SIG-M5 treated with dmso at 0.1 percent for 504 hours (cell line): Measurements from ENCODE around the gene DNAJB5.
"Not testable (repeated sequence)": the region's sequence is repeated elsewhere in the genome, so short reads cannot be mapped to it uniquely, and the experiment has no call there.

Source experiments
- DNase-seq: peaks from one replicate; lab custom pipeline; 2025; ENCODE audit not compliant: unreplicated experiment; lab: John Stamatoyannopoulos, UW

The DNAJB5 gene

DNA sequence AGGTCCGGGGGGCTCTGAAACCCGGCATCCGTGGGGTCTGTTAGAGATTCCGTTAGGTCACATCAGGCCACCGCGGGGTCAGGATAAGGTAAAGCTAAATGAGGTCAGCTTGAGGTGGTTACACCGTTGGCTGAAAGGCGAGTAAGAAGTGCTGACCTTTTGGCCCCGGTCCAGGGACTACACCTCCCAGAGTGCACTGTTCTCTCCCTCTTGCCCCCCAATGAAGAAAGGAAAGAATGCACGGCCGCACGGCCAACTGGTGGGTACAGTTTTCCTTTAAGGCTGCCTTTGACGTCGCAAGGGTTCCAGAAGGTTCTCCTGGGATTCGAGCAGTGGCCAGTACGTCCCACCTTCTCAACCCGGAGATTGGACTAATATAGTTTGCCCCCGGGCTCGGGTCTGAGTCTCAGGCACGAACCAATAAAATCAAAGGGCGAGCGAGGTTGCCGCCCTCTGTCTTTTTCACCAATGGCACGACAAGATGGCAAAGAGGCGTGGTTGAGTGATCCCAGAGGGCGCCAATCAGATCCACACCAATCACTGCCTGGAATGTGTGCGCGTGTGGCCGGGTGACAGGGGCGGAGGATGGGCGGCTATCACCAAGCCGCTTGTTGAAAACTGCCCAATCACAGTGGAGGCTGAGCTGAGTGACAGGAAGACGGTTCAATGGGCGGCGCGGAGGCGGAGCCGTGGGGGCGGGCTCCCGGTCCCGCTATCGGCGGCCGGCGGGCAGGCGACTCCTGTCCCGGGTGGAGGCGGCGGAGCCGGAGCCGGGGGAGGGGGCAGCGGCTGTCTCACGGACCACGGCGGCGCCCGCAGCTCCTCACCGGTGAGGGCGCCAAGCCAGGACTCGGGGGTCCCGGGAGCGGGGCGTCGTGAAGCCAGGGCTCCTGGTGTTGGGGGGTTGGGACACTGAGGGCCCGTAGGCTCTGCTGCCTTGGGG, at the start of gene DNAJB5:
DNAJB5 (plus strand) TSS at position 743 of the 943 bp plus-strand sequence. CDS start 886 bp downstream, outside the sequence.
- peak; percentile 98 for DNase-seq

DNA sequence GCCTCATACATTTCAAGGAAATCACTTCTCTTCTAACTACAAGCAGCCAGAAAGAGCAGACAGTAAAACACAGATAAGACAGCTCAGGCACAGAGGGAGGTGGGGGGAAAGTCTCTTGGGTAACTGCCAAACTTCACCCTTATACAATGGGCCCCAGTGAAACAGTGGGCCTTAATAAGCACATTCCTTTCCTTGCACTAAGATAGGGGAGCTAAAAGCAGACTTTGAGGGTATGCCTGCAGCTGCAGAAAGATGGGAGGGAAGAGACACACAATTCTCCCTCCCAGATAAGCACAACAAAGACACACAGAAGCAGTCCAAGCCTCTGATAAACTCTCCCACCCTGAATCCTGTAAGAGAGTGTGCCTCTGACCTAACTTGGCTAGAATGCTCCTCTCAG, 49.6 kb upstream of the DNAJB5 start:
- not testable (repeated sequence) for DNase-seq

DNA sequence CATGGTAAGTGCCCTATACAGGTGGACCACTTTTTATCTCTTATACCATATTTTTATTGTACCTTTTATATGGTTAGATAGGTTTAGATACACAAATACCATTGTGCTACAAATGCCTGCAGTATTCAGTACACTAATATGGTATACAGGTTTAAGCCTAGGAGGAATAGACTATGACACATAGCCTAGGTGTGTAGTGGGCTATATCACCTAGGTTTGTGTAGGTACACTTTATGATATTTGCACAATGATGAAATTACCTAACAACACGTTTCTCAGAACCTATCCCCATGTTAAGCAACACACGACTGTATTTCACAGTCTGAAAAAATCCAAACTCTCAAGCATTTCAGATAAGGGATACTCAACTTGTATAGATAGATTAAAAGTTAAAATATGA, 41.1 kb upstream of the DNAJB5 start:
- DNase-seq: no peak

DNA sequence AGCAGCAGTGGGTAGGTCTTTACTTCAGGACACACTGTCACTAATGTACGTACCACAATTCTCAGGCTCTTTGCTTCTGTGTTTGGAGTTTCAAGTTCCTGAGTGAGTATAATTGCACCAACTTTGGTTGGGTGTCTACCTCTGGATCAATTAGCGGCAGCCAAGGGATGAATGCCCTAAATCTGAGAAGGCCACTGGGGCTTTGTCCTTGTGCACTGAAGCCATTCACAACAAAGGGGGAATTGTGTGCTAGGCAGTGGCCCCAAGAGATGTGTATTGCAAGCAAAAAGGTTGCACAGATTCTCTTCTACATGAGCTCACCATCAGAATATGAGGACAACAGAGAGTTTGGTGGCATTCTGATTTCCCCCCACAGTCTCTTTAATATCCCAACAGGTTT, 35.3 kb upstream of the DNAJB5 start:
- DNase-seq: no peak

DNA sequence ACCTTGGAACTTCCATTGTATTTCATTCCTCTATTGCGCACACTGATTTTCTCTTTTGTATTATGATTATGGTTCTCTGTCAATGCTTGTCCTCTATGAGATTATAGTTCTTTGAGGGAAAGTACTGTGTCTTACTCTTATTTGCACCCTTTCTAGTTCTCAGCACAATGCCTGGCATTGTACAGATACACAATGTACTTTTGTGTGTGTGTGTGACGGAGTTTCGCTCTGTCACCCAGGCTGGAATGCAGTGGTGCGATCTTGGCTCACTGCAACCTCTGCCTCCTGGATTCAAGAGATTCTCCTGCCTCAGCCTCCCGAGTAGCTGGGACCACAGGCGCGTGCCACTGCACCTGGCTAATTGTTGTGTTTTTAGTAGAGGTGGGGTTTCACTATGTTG, 33.5 kb upstream of the DNAJB5 start:
- not testable (repeated sequence) for DNase-seq

DNA sequence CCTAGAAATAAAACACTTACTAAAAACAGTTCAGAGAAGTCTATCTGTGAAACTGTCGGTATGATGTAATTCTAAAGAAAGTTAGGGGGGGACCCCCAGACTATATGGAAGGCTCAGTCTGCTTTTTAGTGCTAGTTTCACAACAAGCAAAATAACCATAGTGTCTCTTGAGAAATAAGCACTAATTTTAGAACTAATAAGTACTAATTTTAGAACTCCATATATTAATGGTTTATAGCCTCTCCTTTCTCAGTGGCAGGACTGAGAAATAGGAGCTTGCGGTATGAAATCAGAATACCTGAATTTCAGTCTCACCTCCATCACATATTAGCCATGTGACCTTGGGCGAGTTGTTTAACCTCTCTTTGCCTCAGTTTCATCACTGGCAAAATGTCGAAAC, 32.9 kb upstream of the DNAJB5 start:
- DNase-seq: peak; percentile 74

DNA sequence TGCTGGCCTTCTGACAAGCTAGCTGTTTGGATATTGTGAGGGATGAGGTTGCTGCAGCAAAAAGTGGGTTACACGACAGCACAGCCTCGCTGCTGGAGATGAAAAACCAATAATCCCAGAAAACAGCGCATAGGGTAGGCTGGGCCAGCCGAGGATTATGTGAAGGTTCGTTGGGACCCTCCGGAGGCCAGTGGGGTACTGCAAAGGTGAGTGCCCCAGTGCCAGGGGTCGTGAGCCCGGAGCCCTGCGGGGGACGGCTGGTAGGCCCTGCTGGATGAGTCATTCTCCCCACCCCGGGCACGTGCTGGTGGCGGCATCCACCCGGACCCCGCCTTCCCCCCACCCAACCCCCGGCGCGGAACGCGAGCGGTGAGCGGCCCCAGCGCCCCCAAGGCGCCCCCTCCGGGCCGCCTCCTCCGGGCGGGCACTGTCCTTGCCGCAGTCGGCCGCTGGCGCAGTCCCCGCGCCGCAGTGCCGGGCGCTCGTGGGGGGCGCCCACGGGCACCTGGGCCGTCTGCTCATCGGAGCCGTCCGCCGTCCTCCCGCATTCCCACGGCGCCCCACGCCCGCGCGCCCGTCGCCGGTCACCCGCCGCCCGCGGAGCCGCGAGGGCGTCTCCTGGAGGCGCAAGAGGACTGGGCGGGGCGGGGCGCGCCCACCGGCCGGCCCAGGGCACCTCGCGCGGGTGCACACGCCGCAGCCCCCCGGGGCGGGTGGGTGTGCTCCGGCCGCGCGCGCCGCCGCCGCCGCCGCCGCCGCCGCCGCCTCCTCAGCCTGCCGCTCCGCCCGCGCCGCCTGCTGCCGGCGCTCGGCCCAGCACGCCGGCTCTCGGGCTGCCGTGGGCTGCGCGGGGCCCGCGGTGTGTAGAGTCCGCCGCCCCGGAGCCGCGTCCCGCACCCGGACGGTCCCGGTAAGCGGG, 31.8 kb upstream of the DNAJB5 start, which contains the start of gene PHF24:
PHF24 (plus strand) TSS at position 794 of the 919 bp plus-strand sequence. CDS start 13,014 bp downstream, outside the sequence.
- no peak for DNase-seq

DNA sequence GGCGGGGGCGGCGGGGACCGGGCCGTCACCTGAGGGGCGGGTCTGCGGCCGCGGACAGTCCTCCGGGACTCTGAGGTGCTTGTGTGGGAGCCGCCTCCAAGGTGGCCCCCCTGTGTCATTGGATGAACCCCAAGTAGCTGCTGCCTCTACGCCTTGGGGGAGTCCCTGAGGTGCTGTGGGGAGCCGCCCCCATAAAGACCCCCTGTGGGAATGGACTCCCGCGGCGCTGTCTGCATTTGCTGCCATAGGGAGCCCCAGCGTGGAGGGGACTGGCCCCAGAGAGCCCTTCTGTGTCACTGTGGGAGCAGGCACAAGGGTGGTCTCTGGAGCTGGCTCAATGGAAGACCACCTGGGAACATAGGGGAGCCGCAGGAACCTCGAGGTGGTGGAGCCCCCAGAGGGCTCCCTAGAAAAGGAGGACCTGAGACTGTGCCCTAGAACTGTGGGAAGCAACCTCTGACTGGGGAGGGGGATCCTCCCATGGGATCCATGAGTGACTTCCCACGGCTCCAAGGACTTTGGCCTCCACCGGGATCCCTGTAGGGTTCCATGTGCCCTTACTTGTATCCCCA, 31.0 kb upstream of the DNAJB5 start:
- DNase-seq: no peak

DNA sequence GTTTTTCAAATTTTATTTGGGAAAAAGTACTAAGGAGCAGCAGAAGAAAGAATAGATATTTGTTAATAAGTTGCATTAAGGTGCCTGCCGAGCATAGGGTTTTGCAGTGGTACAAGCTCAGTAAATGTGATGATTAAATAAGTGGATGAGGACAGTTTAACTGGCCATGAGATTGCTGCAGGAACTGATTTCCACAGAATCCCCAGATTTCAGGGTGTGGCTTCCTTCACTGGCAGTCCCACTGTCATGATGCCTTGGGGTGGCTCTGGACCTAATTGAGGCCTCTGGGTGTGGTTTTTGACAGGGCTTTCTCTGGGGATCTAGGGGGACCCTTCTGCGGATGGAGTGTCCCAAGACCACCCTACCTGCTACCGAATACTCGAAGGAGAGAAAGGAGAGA, 30.1 kb upstream of the DNAJB5 start:
- DNase-seq: no peak

DNA sequence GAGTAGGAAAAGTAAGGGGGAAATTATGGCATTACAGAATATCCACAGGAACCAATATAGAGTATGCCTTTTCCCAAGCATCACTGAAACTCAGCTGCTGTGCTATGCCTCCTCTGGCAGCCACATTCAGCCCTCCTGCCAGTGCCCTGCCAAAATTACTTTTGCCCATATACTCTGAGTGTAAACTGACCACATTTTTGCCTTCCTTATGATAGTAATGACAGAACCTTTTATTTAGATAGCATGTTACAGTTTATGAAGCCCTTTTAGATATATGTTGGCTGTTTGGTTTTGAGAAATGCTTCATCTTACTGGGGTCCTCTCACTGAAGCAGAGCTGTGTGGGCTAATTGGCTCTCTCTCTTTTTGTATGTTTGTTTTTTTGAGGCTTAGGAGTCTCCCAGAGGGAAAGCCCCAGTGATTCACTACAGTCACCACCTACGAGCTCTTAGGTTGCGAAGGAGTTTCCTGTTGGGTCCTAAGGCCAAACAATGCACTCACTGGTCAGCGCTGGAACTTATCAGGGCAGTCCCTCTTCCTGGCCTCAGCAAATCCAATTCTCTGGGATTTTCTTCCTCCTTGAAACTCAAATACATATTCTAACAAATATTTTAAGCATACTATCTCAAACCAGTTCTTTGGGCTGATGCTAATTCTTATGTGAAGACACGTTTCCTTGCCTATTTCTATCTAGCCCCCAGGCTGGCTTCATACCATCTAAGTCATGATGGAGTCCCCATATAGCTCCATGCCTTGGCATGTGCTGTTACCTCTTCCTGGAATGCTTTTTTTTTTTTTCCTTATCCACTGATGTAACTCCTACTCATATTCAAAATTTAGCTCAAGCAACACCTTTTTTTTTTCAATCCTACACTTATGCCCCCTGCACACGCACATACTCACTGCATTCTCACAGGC, 27.7 kb upstream of the DNAJB5 start:
- DNase-seq: no peak

DNA sequence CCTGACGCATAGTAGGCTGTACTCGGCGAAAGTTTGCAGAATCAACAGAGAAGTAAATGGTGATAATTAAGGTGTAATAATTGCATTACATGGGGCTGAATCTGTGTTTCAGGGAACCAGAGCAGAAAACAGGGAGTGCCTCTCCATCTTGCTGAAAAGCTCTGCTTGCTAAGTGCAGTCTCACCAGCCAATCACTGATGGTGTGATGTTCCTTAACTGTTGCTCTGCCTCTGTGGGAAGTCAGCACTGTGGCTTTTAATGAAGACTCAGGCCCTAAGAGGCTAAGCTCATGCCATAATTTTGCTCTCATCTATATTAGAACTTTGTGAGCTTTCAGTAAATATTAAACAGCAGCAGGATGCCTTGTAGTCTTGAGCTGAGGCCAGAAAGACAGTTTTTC, 27.0 kb upstream of the DNAJB5 start:
- no peak for DNase-seq

DNA sequence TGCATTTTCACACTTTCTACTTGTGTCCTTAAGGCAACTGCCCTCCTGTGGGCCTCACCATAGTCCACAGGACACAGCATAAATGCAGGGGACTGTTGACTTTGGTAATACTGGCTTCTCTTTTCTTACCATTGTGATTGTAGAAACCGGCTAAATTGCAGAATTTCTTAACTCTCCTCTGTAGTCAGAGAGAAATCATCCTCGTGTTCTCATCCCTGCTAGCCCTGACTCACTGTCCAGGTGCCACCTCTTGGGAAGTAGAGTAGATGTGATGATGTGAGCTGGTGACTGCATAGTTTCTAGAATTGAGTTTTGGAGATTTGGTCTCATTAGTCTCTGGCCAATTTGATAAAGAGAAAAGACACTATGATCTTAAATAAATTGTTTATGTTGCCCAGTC, 26.0 kb upstream of the DNAJB5 start:
- no peak for DNase-seq

DNA sequence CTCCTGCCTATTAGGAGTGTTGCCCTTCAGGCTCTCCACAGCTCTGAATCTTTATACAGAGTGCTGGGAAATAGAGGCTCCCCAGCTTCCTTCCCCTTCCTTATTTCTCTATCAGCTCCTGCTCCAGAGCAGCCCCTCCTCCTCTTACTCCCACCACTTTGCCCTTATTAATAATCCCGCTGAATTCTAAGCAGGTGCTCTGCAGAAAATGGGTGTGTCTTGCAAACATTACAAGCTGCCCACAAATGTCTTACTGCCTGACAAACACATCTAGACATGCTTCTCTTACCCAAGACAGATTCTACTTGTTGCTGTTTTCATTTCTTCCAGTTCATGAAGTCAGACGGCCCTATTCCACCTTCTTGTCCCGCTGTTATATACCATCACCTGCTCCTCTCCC, 25.1 kb upstream of the DNAJB5 start:
- DNase-seq: no peak

DNA sequence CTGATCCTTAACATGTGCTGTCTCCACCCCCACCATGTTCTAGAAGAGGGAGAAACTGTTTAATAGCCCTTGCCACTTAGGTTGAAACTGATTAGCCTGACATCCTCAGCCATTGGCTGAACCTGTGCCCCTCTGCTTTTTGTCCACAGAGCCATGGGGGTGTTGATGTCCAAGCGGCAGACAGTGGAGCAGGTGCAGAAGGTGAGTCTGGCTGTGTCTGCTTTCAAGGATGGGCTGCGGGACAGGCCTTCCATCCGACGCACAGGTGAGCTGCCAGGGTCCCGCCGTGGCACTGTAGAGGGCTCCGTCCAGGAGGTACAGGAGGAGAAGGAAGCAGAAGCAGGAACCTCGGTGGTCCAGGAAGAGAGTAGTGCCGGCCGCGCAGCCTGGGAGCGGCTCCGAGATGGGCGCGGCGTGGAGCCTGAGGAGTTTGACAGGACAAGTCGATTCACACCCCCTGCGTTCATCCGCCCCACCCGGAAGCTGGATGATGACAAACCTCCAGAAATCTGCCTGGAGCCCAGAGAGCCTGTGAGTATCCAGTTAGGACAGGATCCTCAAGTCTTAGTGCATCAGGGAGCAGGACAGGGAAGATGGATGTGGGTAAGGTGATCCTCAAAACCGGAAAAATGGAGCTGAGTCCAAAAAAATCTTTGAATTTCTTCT, 18.3 kb upstream of the DNAJB5 start:
- no peak for DNase-seq

DNA sequence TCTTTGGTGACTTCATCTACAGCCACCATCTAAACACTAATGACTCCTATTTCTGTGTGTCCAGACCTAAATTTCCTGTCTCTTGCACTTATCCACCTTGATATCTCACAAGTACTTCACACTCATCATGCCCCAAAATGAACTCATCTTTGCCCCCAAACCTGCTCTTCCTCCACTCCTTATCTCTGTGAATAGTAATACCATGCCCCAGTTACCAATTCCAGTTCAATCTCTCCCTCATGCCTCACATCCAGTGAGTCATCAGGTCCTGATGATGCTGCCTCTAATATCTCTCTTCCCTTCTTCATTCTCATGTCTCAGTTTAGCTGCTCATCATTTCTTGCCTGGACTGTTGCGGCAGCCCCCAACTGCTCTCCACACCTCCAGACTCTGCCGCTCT, 14.9 kb upstream of the DNAJB5 start:
- no peak for DNase-seq

DNA sequence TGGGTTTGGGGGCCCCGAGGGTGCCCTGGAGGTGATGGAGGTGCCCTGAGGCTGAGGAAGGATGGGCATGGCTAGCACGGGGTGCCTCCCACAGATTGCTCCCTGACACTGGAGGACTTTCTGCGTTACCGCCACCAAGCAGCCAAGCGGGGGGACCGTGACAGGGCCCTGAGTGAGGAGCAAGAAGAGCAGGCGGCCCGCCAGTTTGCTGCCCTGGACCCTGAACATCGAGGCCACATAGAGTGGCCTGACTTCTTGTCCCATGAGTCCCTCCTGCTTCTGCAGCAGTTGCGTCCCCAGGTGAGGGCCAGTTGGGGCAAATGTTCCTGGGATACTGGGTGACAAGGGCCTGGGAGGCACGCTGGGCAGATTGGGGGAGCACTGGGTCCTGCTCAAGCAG, 13.1 kb upstream of the DNAJB5 start:
- no peak for DNase-seq

DNA sequence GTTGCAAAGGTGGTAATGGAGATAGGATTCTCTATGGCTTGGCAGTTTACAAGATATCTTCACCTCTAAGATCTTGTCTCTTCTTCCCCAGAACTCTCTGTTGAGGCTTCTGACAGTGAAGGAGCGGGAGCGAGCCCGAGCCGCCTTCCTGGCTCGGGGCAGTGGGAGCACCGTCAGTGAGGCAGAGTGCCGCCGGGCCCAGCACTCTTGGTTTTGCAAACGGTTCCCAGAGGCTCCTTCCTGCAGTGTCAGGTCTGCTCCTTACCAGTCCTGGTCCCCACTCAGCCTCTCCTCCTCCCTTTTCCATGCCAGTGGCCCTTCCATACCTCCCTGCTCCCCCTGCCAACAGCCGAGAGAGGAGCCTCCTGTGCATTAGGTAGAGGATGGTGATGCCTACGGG, 12.6 kb upstream of the DNAJB5 start:
- DNase-seq: no peak

DNA sequence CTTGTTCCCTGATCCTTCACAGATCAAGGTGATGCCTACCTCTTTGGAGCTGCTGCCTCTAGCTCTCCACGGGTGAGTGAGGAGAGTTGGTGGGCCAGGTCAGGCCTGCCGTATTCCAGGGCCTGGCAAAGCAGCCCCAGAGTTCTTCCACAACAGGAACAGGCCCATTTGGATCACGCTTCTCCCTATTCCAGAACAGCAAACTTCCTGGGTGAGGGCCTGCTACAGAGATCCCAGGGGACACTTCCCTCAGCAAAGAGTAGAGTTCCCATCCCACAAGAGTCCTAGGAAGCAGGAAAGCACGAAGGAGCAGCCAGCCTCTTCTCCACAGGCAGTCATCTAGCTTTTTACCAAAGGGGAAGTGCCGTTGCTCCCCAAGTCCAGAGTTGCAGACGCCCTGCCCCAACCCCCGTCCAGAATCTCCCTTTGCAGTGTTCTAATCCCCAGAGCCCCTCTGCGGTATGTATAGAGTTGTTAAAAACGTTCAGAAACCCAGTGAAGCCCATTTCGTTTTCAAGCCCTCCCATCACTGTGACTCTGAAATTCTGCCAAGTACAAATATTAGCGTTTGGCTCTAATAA, 9.3 kb upstream of the DNAJB5 start:
- no peak for DNase-seq

DNA sequence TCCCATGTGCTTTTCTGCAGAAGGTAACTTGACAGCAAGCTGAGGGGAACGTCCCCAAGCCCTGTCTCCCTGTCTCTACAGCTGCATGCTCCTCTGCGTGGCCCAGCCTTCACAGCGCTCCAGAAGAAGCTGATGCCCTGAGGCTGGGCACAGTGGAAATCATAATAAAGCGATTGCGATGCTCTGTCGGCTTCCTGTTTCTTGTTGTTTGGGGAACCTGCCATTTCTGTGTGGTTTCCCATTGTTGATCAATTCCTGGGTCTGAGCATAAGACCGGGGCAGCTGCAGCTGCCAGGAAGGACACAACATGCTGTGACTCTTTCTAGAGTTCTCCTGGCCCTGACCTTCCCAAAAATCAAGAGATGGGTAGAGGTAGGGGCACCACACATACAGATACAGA, 7.2 kb upstream of the DNAJB5 start:
- DNase-seq: peak; percentile 70
